BE2C (cell line): ENCODE results near the gene IGF2BP1.
"Not testable (repeated sequence)": the region's sequence is repeated elsewhere in the genome, so short reads cannot be mapped to it uniquely, and the experiment has no call there.

Experiments used
- DNase-seq: peaks from one replicate; pipeline ENCODE4 v3.0.0-alpha.2; 2020
- H3K27me3 ChIP-seq: fragments of 250-450 bp; sonication (Bioruptor Pico); 2 replicates; pipeline ENCODE4 v1.5.1; 2020; ENCODE audit warnings: mild to moderate bottlenecking
- H3K36me3 ChIP-seq: fragments of 250-450 bp; sonication (Bioruptor Pico); 2 replicates; pipeline ENCODE4 v1.5.1; 2020; ENCODE audit warnings: mild to moderate bottlenecking
- H3K4me1 ChIP-seq: fragments of 250-450 bp; sonication (Bioruptor Pico); 2 replicates; pipeline ENCODE4 v1.5.1; 2020
- H3K4me3 ChIP-seq: 2 replicates; pipeline ENCODE4 v1.5.1; 2011; ENCODE audit warnings: low read depth, low read length
- H3K9me3 ChIP-seq: fragments of 250-450 bp; sonication (Bioruptor Pico); 2 replicates; pipeline ENCODE4 v1.5.1; 2020
- TF ChIP-seq, protein P1 (sequence below): IDR thresholded peaks from 2 replicates; pipeline ENCODE4 v1.5.1; 2012; ENCODE audit warnings: mild to moderate bottlenecking, low read depth, low read length

IGF2BP1 gene

GRCh38 chr17:49100601-49101000 lies 103.4 kb downstream of the IGF2BP1 start:
- TF ChIP-seq, protein P1, sequence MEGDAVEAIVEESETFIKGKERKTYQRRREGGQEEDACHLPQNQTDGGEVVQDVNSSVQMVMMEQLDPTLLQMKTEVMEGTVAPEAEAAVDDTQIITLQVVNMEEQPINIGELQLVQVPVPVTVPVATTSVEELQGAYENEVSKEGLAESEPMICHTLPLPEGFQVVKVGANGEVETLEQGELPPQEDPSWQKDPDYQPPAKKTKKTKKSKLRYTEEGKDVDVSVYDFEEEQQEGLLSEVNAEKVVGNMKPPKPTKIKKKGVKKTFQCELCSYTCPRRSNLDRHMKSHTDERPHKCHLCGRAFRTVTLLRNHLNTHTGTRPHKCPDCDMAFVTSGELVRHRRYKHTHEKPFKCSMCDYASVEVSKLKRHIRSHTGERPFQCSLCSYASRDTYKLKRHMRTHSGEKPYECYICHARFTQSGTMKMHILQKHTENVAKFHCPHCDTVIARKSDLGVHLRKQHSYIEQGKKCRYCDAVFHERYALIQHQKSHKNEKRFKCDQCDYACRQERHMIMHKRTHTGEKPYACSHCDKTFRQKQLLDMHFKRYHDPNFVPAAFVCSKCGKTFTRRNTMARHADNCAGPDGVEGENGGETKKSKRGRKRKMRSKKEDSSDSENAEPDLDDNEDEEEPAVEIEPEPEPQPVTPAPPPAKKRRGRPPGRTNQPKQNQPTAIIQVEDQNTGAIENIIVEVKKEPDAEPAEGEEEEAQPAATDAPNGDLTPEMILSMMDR, result no peak
- no peak overlapping the region for H3K4me3 ChIP-seq
- DNase-seq, result no peak
- H3K27me3 ChIP-seq, result peaks cover 12% of the 10 kb centered on the region
- H3K9me3 ChIP-seq, result no peaks in the 10 kb centered on the region
- H3K36me3 ChIP-seq, result no peaks in the 10 kb centered on the region
- H3K4me1 ChIP-seq, result no peaks in the 10 kb centered on the region; the same call in 1 of the 2 replicates

- Histone ChIP-seq H3K27me3 (peaks cover 14% of the 10 kb centered on the region), H3K4me3 (no peak overlapping the region), H3K9me3 (no peaks in the 10 kb centered on the region), H3K36me3 (no peaks in the 10 kb centered on the region), H3K4me1 (no peaks in the 10 kb centered on the region; the same call in 1 of the 2 replicates)
- TF ChIP-seq, protein P1, result no peak
- DNase-seq, result no peak
These were observed 103.9 kb downstream of the IGF2BP1 start for GRCh38 chr17:49101054-49101534.

- not testable (repeated sequence) for H3K4me1 ChIP-seq, H3K4me3 ChIP-seq, H3K9me3 ChIP-seq, DNase-seq, H3K36me3 ChIP-seq
- H3K27me3 ChIP-seq, result peaks cover 17% of the 10 kb centered on the region
These were observed 106.2 kb downstream of the IGF2BP1 start for GRCh38 chr17:49103360-49103759.

DNA sequence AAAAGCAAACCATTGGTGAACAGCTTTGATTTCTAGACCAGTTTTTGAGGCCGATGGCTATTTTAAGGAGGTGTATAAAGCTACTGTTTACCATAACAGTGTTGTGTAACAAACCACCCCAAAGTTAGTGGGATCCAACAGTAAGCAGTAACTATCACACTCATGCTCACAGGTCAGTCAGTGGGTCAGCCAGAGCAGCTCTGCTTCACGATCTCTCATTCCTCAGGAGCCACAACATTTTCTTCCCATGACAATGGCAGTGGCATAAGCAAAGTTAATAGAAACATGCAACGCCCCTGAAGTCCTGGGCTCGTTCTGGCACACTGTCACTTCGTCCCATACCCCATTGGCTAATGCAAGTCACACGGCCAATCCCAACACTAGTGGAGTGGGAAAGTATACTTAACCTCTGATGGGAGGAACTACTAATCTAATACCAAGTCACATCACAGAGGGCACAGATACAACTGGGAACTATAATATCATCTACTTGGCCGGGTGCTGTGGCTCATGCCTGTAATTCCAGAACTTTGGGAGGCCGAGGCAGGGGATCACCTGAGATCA lies 107.4 kb downstream of the IGF2BP1 start:
- DNase-seq, result no peak

More for the DNA sequence above, 107.4 kb downstream of the IGF2BP1 start:
- Histone ChIP-seq H3K36me3 (no peaks in the 10 kb centered on the region), H3K4me1 (no peaks in the 10 kb centered on the region; the same call in 1 of the 2 replicates), H3K9me3 (no peaks in the 10 kb centered on the region), H3K27me3 (peaks cover 17% of the 10 kb centered on the region), H3K4me3 (no peak overlapping the region)
- TF ChIP-seq, protein P1, result no peak
